T-helper 2 cell treated with Interferon-gamma antibody and Interleukin-4, amounts not matched to agents 100 ng/mL and 5 ng/mL, for 36 hours (primary cell): ENCODE results near the gene MOB3B. TPM values are rescaled to one million over a fixed set of nuclear protein-coding genes. Genes with fewer than 3 reads are reported as not detected.
"Not testable (repeated sequence)": the region's sequence is repeated elsewhere in the genome, so short reads cannot be mapped to it uniquely, and the experiment has no call there.

Experiments used
- intact Hi-C: fragments of 100-400 bp; cut with micrococcal nuclease; formaldehyde crosslinking; loops from one replicate; pipeline ENCODE4 v1.15.1; 2023
- total RNA-seq: library from RNA; stranded (reverse); gene quantifications from 2 replicates; pipeline ENCODE4 v1.2.3, GENCODE V29; 2022

The MOB3B gene
- total RNA-seq, 1 donor from 2014 or later, result 0.34 TPM

DNA sequence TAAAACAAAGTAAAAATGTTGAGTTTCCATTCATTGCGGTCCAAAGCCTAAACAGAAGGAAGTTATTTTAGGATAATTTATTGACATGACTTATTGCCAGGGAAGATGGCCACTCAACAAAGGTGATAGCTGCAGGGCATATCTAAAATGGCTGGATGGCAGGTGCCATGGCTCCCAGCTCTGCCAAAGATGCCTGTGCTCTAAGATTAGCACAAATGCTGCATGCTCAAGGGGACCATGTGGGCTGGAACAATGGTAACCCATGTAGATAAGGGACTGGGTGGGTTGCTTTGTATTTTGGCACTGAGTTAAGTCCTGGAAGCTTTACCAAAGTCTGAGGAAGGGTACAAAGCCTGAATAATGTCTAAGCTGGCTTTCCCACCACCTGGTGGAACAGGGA, 101.1 kb downstream of the MOB3B start:
- intact Hi-C loops, result no loop called here

DNA sequence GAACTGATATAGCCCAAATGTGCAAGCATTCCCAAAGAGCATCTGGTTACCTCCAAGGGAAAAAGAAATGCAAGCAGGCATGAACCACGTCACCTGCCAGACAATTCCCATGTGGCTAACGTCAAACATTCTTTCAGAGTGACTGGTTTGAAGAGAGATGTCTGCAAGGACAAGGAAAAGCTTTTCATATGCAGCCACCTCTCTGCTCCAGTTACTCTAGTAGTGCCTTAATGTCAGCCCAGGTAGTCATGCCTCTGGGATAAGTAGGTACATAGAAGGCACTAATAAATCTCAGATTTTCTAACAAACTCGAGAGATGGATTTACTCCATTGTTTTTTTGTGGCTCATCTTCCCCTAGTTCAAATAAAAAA, 102.4 kb downstream of the MOB3B start:
- intact Hi-C loops, result no loop called here

DNA sequence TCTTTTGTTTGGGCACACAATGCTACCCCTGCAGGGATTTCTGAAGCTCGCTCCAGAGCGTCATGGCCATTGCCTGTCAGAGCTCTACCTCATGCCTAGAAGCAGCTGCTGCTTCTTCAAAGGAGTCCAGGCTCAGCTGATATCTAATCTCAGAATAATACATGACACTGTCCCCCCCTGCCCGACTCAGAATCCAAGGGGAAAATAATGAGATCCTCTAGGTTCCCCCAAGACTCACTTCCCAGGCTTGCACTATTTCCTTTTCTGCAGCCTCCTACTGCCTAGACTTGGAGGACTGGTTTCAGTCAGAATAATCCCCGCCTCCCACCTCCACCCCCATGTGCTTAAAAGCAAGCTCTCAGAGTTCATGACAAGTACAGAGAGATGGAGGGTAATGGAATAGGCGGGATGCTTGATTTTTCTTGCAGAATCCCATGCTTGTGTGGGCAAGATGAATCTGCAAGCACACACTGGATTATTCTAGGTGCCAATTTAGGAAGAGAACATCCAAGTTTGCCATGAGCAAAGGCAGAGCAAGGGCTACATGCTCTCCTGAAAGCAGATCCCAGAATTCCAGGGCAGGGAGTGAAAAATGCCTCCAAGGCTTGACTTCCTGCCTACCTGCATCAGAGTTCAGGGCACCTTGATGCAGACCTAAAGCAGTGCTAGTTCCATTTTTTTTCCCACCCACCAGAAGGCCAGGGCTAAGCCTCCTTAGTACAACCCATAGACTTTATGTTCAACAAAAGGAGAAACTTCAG, 102.9 kb downstream of the MOB3B start:
- intact Hi-C loops, result no loop called here

DNA sequence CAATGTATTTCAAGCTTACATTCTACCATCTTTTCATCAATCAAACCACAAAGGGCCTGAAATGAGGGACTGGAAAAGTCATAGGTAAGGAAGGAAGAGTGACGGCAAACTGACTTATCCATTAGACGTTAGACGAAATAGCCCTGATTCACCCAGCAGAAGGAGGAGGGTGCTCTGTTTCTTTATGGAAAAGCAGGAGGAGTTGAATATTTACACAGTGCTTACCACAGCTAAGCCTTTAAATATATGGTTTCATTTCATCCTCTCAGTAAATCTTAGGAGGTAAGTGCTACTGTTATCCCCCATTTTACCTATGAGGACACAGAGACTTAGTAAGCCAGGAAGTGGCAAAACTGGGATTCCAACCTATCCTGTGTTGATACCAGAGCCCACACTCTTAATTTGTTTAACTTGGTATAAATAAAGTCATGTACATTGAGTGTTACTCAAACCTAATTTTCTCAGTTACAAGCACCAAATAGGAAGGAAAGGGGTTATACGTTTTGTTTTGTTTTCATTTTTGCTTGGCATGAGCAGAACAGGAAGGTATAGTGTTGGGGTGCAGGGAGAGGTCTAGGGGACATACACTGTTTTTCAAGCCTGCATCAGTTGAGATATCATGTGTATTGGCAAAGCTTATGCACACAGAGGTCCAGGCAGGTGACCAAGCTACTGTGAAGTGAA, 103.6 kb downstream of the MOB3B start:
- intact Hi-C loops, result no loop called here

DNA sequence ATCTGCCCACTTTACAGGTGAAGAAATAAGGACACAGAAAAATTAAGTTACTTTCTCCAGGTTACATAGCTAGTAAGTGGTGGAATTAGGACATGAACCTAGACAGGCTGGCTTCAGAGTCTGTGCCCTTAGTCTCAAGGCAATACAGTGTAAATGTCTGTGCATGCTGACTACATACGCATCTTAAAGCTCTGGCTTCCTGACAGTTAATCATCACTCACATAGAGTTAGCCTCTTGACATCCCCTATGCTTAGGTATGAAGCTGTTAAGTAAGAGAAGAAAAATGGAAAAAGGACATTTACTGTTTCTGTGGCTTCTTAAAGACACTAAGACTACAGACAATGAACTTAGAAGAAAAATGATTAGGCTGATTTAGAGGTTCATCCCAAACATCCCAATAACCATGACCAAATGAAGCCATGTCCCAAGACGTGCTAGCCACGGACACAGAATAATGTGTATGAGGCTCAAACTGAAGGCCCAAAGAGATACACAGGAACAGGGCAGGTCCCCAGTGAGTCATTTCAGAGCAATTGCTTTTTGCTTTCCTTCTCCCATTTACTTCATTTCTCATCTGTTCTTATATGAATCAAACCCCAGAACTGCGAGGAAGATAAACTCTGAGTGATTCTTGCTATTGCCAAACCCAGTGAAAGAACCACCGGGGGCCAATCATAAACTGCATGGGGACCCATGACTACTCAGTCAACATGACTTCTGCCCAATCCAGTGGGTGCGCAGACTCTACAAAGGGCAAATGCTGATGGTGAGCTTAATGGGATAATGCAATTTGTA, 105.5 kb downstream of the MOB3B start:
- intact Hi-C loops, result no loop called here

DNA sequence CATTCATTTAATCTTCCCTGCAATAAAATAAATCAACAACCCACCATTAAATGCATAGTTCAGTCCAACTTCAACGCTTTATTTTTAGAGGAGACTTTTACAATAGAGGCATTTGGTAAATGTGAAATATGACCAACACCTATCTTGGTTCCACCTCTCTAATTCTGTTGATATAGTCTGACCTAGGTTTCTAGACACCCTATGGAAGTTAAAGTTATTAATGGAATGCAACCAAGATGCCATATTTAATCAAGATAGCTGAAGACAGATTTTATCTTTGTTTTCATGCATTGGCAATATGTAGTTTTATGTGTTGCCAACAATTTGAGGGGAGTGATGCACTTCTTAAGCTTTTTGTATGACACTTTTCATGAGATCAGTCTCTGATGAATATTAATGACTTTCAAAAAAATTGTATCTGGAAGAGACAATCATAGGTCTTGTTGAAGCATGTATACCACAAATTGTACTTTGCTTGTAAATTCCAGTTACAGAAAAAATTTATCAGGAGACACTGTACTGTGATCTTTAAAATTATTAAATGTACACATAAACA, 107.3 kb downstream of the MOB3B start:
- intact Hi-C loops, result no loop called here

DNA sequence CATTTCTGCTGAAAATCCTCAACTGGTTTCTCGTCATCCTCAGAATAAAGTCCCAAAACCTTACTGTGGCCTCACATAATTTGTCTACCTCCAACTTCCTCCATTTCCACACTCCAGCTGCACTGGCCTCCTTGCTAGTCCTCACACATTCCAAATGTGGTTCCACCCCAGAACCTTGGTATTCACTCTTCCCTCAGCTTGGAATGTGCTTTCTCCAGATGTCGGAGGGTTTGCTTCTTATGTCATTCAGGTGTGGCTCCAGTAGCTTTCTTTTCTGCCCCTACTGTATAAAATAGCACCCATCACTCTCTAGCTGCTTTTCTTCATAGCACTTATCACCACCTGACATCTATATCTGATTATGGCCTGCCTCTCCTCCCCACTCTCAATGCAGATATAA, 108.0 kb downstream of the MOB3B start:
- intact Hi-C loops, result no loop called here

DNA sequence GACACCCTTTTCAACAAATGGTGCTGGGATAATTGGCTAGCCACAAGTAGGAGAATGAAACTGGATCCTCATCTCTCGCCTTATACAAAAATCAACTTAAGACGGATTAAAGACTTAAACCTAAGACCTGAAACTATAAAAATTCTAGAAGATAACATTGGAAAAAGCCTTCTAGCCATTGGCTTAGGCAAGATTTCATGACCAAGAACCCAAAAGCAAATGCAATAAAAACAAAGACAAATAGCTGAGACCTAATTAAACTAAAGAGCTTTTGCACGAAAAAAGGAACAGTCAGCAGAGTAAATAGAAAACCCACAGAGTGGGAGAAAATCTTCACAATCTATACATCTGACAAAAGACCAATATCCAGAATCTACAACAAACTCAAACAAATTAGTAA, 110.1 kb downstream of the MOB3B start:
- intact Hi-C loops, result not testable (repeated sequence)

DNA sequence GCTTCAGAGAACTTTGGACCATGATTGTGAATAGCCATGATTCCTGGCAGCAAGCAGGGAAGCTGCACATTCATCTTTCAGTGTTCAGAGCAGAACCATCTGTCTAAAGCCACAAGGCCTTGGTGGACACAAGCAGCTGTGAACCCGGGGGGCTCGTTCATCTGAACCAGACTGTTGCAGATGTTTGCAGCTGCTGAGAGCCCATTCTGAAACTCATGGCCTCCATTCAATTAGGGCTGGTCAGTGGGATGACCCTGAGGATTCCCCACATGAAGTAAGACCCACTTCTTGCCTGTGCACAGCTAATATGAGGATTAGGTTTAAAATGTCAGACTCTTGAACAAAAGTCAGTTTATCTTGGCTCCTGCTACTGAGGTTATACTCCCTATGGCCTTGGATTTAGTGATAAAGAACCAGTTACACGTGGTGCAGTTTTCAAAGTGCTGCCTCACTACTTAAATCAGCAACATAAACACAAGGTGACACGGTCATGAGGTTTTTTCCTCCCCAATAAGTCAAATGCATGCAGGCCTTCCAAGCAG, 115.3 kb downstream of the MOB3B start:
- intact Hi-C loops, result no loop called here

DNA sequence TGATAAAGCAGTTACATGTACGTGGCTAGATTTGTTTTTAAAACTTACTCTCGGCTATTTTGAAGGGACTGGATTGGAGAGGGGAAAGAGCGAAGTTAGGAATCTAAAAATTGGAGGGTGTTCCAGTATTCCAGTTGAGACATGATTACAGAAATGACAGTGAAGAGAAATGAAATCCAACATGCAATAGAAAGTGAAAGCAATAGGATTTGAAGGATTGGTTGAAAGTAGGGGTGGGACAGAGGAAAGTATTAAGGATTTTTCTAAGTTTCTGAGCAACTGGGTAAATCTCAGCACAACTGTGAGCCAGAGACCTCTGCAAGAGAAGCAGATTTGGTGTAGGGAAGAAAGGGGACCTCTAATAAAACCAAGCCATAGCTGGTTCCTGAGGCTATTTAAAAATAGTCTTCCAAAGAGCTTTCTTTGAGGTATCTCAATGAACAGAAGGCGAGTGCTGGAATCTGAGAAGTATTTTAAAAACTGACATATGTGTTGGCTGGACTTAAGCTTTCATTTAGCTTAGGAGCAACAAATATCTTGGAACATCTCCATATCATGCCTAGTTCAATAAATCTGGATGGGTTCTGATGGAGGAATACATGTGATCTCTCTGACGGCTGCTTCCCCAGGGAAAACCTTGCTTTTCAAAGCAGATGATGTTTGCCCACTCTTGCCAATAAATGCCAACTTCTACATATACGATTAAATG, 115.9 kb downstream of the MOB3B start:
- intact Hi-C loops, result no loop called here

DNA sequence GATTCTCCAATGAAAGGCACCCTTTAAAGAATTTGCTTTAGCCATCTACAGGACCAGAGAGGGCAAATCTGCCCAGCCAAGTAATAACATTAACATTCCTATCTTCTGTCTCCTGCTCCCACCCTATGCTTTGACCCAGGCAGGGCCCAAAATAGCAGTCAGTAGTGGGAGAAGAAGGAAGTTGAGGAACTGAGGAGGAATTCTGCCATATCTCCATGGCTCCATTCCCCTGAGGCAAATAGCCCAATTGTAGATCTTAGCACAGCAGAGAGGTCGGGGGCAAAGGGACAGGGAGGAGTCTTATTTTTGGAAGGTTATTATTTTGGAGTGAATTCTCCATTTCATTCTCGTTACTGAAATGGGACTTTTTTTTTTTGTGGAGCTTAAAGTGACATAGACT, 116.7 kb downstream of the MOB3B start:
- intact Hi-C loops, result no loop called here

DNA sequence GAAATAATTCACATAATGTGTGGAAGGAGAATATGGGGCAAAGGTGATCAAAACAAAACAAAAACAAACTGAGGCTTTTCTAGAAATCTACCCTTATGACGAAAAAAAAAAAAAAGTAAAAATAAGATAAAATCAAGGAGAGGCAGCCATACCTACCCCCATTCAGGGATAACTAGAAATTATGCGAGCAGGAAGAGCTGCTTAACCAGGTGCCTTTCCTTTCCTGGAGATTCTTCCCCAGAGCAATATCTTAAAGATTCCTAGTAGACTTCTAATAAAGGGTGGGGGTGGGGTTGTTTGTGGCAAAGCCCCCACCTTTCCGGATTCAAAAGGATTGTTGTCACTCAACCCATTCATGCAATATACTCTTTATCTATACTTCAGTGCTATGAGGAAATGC, 117.5 kb downstream of the MOB3B start:
- intact Hi-C loops, result no loop called here

DNA sequence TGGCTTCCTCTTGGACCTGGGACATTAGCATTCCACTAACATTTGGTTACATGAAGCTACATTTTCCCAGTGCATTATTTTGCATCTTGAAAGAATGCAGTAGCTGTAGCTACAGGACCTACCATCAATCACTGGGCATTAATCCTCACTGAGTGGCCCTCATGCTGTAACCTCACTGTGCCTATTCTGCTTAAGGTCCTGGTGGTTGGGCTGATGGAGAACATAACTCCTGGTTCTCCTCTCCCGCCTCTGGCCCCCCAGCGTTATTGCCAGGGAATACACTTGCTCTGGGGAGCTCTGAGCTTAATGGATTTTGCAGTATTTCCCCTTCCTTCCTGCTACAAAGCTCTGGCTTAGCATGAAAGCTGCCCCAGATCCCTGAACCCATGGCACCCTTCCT, 121.1 kb downstream of the MOB3B start:
- intact Hi-C loops, result no loop called here

DNA sequence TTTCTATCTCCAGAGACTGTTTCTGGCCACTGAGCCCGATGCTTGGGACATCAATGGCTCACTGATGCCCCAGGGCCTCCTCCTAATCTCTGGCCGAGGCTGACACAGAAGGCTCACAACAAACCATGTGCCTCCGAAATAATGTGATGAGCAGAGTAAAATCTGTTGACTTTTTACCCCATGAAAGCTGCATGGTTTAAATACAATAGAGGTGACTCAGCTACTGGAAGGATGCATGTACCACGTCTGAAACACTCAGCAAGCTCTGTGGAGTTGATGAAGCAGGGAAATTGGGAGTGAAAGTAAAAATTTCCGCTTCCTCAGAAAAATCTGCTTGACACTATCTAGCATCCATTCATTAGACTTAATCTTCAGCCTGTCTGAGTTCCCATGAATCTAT, 121.6 kb downstream of the MOB3B start:
- intact Hi-C loops, result no loop called here

DNA sequence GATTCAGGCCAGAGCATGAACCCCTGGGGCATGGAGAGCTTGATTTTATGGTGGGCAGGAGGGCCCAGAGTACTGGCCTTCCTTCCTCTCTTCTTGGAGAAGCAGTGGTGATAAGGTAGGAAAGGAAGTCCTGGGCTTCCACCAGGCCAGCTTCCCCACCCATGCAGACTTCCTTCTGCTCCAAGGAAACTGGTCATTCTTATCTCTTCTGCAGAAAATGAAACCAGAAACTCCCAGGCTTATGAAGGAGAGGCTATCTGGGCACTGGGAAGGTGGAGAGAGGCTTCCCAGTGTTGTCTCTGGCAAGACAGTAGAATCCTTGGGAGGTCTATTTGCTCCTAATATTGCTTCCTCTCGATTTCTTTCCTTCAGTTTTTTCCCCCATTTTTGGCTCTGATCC, 122.1 kb downstream of the MOB3B start:
- intact Hi-C loops, result no loop called here

DNA sequence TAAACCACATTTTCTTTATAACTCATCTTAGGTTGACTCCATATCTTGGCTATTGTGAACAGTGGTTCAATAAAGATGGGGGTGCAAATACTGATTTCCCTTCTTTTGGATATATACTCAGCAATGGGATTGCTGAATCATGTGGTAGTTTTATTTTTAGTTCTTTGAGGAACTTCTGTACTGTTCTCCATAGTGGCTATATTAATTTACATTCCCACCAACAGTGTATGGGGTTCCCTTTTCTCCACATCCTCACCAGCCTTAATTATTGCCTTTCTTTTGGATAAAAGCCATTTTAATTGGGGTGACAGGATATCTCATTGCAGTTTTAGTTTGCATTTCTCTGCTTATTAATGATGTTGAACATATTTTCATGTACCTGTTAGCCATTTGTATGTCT, 125.0 kb downstream of the MOB3B start:
- intact Hi-C loops, result no loop called here

DNA sequence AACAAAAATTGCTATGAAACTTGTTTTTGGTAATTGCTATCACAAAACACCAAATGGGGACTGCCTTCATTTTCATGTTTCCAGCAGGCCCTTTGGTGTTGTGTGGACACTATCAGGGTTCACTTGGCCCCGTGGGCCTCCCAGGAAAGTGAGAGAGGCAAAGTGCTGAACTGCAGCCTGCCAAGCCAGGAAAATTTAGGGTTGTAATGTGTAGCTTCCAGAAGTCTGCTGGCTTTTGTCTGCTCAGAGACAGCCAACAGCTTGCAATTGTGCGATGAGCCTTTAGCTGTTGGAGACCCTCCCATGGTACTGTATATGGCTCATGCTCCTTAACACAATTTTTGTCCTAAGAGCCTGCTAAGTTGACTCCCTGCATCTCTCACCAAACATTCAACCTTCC, 127.0 kb downstream of the MOB3B start:
- intact Hi-C loops, result no loop called here

DNA sequence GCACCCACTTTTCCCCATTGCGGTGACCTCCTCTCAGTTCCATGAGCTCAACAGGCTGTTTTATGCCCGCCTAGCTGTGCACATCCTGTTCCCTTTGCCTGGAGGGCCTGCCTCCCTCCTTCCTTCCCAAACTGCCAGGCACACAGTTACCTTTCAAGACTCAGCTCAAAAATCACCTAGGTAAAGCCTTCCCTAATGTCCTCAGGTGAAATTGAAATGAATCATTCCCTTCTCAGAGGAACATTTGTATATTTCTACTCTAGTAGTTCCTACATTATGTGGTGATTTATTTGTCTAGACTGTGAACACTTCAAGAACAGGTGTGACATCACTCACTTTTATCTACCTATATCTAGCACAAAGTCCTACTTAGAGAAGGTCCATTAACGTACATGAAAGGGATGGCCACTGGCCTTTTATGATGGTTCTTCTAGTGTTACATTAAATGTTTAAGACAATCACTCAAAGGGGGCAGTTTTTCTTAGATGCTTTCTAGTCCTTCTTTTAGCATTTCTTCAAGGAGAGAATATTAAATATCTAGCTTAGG, 129.2 kb downstream of the MOB3B start:
- intact Hi-C loops, result no loop called here

DNA sequence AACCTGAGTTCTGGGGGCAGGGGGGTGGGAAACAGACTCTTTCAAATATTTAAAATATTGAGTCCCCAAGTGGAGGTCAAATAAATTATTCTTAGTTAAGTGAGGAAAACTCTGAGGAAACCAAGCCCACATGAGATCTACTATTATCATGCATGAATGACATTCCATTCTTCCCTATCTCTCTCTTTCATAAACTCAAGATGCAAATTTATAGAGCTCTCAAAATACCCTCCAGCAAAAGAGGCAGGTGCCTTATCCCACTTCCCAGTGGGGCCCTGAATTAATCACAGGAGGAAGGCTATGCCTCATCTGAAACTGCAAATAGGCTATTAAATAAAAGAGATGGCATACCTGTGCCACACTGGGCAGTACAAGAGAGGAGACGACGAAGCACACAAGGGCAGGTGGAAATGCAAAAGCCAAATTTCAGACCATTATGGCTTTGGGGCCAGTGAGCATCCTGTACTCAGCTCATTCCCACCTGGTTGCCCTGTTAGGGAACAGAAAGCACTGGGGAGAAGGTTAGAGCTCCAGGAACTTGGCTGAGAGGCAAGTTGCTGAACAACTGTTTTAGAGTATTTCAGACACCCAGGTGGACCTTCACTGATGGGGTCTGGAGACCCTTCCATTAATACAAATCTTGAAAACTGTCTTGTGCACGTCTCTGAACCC, 130.5 kb downstream of the MOB3B start:
- intact Hi-C loops, result no loop called here

DNA sequence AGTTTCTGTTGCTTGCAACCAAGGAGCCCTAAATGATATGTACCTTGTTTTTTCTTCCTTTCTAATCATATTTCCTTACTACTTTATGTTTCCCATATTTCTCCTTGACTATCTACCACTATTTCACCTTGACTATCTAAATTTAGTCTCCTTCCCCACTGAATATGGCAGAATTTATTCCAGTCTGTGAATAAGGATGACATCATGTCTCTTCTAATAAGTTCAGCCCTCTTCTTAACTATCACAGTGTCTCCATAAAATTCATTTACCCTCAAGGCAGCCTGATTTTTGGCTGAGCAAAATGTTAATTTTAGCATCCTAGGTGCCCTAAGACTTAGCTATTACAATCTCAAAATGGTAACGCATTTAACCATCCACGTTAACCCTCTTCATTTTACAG, 133.1 kb downstream of the MOB3B start:
- intact Hi-C loops, result no loop called here
